ENCODE measurements around the gene HEMGN.

The HEMGN gene

DNA sequence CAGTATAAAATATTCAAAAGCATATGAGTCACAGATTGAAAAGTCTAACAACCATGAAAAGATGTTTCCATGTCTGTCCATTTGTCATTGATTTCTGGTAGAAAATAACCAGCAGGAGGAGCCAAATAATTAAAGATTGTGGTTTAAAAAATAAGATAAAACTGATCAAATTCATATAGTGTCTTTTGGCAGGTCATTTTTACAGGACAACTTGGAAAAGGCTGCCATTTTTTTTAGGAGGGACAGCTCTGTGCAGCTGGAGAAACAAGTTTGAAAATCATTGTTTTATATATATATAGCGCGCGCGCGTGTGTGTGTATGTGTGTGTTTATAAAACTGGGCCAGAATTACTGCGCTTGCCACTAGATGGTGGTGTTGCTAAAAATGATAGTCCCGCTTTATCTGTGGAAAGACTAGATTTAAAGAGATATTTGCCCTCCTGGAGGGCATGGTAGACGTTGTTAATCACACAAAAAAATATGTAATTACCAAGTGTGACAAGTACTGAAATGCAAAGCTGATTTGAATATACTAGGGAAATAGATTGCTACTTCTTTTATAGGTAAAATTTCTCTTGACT is 14.4 kb downstream of the HEMGN start:
- H3K4me1 Mint-ChIP-seq, result peaks cover 43% of the 10 kb centered on the region
- DNase-seq, result peak; percentile 71 to 76
- peak; percentile 36 for ATAC-seq
- no peaks in the 10 kb centered on the region for H3K9me3 Mint-ChIP-seq
- H3K27me3 Mint-ChIP-seq, result no peaks in the 10 kb centered on the region
- H3K27ac Mint-ChIP-seq, result peak overlapping the region; percentile 98 to 100
- H3K4me3 Mint-ChIP-seq, result peak overlapping the region; percentile 68 to 95

DNA sequence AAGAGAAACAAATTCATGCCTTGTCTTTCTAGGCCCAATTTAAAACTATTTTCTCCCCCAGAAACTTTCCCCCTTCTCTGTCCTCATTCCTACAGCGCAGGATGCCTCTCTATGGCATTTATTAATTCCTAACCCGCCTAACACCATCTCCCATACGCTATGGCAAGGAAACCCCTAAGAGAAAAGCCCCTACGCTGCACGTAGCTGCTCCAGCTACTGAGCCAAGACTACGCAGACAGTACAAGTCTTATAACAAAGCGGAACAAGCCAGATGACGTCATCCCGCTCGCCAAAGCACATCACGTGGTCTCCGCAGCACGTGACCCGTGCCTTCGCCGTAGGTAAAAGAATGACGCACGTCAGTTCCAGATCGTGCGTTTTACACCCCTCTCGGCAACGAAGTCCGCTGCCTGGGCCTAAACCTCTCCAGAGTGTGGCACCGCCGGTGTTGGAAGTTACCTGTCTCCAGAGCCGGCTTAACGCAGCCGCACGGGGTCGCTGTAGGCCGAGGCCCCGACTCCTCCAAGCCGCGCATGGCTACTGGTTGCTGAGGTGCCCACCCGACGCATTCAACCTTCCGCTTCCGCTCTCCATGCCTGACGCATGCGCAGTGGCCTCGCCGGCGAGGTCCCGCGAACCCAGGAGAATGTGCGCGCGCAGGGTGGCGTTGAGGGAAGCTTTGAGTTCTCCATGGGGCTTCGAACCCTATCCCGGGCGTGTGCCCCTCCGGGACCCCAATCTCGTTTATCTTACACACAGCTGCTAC is 15.8 kb downstream of the HEMGN start, which contains the start of gene TRMO:
Gene TRMO (minus strand): TSS at position 542 of the 766 bp plus-strand sequence. CDS start 7 bp downstream, at position 535.
- DNase-seq, result peak; percentile 98
- Mint-ChIP-seq H3K9me3 (no peaks in the 10 kb centered on the region), H3K4me3 (peak within 1 kb of the TSS; percentile 91 to 95), H3K27me3 (no peaks in the 10 kb centered on the region), H3K4me1 (peaks cover 47% of the 10 kb centered on the region), H3K27ac (peak within 1 kb of the TSS; percentile 98 to 100)
- peak; percentile 87 for ATAC-seq

DNA sequence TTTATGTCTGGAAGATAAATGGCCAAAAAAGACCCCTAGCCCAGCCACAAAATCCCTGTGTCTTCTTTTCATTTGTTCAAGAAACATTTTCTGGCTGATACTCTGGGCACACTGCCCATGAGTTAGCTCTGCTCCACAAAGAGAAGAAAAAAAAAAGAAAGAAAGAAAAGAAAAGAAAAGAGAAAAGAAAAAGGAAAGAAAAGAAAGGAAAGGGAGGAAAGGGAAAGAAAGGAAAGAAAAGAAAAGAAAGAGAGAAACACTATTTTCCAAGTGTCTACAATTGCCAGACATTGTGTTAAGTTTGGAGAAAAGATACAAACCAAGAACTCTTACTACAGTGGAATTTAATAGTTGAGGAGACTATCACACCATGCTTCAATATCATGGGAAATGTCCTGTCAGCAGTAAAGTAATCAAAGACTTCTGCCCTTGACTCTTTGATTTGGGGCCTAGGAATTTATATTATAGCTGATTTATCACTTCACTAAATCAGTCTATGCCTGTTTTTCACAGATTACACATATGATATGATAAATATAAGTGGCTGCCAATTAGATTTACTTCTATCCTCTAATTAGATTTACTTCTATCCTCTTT is 18.7 kb downstream of the HEMGN start:
- DNase-seq (no peak), ATAC-seq (no peak)
- Mint-ChIP-seq H3K27me3 (no peaks in the 10 kb centered on the region), H3K4me3 (peak overlapping the region; percentile 85 to 95), H3K9me3 (no peaks in the 10 kb centered on the region), H3K4me1 (peaks cover 58% of the 10 kb centered on the region), H3K27ac (peak overlapping the region; percentile 92 to 99)

DNA sequence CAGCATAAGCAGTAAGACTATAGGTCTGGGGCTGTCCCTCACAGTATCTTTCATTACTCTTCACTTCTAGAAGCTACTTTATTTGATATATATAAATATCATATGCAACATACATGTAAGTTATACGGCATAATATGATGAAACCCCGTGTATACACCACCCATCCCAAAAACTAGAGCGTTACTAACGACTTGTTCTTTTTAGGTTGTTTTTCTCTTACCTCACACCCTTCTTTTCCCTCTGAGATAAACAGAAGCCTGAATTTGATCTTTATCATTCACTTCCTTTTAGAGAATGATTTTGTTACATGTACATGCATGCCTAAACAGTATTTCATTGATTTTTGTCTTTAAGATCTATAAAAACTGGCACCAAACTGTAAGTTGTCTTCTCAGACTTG is 19.4 kb downstream of the HEMGN start:
- Mint-ChIP-seq H3K27ac (peak overlapping the region; percentile 92 to 99), H3K27me3 (no peaks in the 10 kb centered on the region), H3K4me1 (peaks cover 55% of the 10 kb centered on the region), H3K9me3 (no peaks in the 10 kb centered on the region), H3K4me3 (peak overlapping the region; percentile 85 to 95)
- ATAC-seq (no peak), DNase-seq (no peak)

DNA sequence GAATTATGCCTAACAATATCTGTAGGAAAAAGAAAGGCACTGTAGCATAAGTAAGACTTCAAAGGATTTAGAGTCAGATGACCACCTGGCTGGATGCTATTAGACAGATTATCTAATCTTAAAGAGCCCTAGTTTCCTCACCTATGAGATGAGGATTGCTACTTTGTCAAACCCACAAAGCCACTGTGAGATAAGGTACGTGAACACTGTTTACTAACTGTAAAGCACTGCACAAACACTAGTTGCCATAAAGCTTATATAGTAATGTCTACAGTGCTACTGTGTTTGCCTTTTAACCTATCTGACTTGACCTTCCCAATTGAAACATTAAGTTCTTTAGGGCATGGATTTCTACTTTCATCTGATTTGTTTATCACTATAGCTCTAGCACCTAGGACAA is 26.0 kb downstream of the HEMGN start:
- Mint-ChIP-seq H3K4me1 (peaks cover 42% of the 10 kb centered on the region), H3K9me3 (no peaks in the 10 kb centered on the region), H3K4me3 (no peak overlapping the region), H3K27me3 (no peaks in the 10 kb centered on the region), H3K27ac (no peak overlapping the region)
- ATAC-seq, result no peak
- no peak for DNase-seq

DNA sequence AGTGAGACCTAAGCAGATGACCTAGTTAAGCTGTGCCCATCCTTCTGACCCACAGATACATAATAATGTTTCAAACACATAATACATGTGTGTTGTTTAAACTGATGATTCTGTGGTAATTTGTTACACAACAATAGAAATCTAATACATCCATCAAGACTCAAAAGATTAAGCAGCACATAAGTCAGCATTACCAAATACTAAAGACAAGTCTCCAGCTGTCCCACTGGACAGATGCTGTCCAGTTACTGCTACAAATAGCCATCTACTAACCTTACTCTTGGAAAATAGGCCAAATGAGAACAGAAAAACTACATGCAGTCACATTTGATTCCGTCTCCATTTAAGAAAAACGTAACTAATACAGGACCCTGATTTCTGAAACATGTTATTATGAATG is 26.4 kb downstream of the HEMGN start:
- ATAC-seq (no peak), DNase-seq (no peak)
- Mint-ChIP-seq H3K9me3 (no peaks in the 10 kb centered on the region), H3K27me3 (no peaks in the 10 kb centered on the region), H3K27ac (no peak overlapping the region), H3K4me3 (no peak overlapping the region), H3K4me1 (peaks cover 42% of the 10 kb centered on the region)

DNA sequence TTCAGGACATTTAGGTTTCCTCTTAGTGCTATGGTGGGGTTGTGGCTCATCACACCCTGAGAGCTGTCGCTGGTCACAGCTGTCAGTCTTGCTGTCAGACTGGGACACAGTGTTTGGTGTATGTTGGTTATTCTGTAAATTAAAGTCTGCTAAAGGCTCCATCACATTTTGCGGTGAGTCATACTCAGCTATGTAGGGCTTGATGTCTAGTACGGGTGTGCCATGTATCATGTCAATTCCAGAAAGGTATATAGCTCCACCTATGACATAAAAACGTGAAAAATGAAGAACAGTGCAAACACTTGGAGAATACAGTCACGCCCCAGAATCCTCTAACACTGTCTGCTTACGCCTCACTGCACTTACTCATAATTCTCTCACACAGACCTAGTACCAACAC is 27.6 kb downstream of the HEMGN start:
- Mint-ChIP-seq H3K4me1 (peaks cover 53% of the 10 kb centered on the region), H3K27ac (no peak overlapping the region), H3K4me3 (no peak overlapping the region), H3K27me3 (no peaks in the 10 kb centered on the region), H3K9me3 (no peaks in the 10 kb centered on the region)
- DNase-seq (no peak), ATAC-seq (no peak)

DNA sequence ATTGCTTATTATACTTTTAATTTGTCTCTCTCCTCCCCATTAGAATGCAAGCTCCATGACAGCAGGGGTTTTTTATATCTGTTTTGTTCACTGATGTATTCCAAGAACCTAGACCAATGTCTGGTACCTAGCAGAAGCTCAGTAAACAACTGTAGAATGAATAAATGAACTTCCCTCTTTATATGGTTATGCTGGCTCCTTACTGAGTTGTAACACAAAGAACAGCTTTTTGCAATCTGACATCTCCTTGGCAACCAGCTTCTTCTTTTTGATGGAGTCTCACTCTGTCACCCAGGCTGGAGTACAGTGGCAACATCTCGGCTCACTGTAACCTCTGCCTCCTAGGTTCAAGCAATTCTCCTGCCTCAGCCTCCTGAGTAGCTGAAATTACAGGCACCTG is 29.3 kb downstream of the HEMGN start:
- Mint-ChIP-seq H3K27ac (no peak overlapping the region), H3K4me3 (no peak overlapping the region), H3K4me1 (peaks cover 58% of the 10 kb centered on the region), H3K27me3 (no peaks in the 10 kb centered on the region), H3K9me3 (no peaks in the 10 kb centered on the region)
- DNase-seq (no peak), ATAC-seq (no peak)

DNA sequence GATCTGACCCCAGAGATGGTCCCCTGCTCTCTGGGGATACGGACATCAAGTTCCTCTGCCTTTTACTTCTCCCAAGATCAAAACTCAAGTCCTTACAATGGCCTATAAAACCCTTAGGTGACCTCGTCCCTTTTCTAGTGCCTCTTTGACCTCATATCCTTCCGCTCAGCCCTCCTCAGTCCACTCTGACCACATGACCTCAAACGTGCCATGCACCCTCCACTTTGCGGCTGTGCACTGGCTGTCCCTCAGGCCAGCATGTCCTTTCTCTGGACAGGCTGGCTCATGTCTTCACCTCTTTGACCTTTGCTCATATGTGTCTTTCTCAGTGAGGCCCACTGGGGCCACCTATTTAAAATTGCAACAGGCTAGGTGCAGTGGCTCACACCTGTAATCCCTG is 30.3 kb downstream of the HEMGN start:
- ATAC-seq (no peak), DNase-seq (no peak)
- Mint-ChIP-seq H3K4me1 (peaks cover 69% of the 10 kb centered on the region), H3K9me3 (no peaks in the 10 kb centered on the region), H3K27me3 (no peaks in the 10 kb centered on the region), H3K27ac (peak overlapping the region; percentile 7 to 49), H3K4me3 (peak overlapping the region; percentile 6 to 7)

DNA sequence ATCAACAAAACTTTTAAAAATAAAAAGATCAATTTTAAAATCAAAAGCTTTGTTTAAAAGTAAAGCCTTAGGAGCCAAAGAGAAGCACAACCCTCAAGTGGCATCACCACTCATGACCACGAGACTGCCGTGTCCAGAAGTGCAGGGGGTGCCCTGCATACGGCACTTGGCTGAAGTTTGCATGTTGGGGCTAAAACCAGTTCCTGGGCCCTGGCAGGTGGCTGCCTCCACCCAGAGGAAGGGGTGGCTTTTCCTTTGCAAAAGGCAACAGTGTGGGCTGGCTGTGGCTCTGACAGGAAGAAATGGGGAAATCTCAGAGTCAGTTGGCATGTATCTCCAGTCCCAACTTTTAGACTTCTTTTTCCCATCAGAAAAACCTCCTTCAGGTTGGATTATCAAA is 30.9 kb downstream of the HEMGN start:
- Mint-ChIP-seq H3K4me3 (peak overlapping the region in 1 of 2 donors; percentile 78), H3K4me1 (peaks cover 73% of the 10 kb centered on the region), H3K27ac (peak overlapping the region; percentile 38 to 86), H3K27me3 (no peaks in the 10 kb centered on the region), H3K9me3 (no peaks in the 10 kb centered on the region)
- no peak for DNase-seq
- ATAC-seq, result no peak

DNA sequence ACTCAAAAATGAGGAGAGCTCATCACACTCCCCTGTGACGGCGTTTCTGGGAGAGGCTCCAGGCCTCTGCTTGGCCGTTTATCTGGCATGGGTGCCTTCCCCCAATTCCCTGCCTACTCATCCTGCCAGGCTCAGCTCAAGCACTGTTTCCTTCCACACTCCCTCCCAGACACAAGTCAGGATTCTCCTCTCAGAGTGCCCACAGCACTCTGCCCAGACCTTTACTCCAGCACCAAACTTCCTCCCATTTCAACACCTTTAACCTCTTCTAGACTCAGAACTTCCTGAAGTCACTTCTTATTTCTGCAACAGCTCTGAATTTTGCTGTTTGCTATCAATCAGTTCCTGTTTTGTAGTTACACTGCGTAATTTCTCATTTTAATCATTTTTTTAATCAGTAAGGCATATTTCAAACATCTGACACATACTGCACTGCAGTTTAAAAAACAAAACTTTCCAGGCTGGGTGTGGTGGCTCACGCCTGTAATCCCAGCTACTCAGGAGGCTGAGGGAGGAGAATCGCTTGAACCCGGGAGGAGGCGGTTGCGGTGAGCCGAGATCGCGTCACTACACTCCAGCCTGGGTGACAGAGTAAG is 31.6 kb downstream of the HEMGN start:
- Mint-ChIP-seq H3K4me1 (peaks cover 80% of the 10 kb centered on the region), H3K4me3 (peak overlapping the region; percentile 74 to 78), H3K27ac (peak overlapping the region; percentile 86 to 90), H3K27me3 (no peaks in the 10 kb centered on the region), H3K9me3 (no peaks in the 10 kb centered on the region)
- DNase-seq (no peak), ATAC-seq (no peak)

DNA sequence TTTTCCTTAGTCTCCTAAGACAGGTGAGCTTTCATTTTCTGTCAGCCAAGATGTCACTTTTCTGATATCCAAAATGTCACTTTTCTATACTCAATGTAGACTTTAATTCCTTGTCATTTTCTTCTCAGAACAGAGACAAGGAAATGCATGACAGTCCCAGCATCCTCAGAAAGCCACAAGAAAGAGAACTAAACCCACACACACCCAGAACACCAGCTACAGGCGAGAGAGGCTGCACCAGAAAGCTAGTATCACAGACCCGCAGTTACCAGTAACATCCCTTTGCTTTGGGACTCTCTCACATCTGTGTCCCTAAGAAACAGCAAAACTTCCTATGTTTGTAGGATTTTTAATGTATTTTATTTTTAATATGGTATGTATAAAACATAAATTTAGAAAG is 32.7 kb downstream of the HEMGN start:
- peak; percentile 72 for ATAC-seq
- H3K27ac Mint-ChIP-seq, result peak overlapping the region; percentile 85 to 90

DNA sequence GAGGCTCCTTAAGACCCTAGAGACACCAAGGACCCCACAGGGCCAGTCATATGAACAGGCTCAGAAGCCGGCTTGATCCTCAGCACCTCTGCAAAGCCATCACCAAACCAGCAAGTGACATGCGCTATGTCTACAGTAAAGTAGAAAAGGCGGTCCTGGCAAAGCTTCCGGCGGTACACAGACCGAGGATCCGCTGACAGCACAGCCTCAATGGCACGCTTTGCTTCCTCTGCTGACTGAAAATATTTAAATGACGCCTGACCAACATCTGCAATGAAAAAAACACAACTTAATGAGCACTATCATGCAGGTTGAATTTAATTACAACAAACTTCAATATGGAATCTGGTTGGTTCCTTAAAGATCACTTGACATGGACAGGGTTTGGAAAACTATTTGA is 33.2 kb downstream of the HEMGN start:
- Mint-ChIP-seq H3K9me3 (no peaks in the 10 kb centered on the region), H3K4me1 (peaks cover 84% of the 10 kb centered on the region), H3K27ac (peak overlapping the region; percentile 85 to 90), H3K27me3 (no peaks in the 10 kb centered on the region), H3K4me3 (peak overlapping the region; percentile 65 to 83)
- DNase-seq (peak; percentile 36 to 58), ATAC-seq (peak; percentile 91)

More for the DNA sequence above, 32.7 kb downstream of the HEMGN start:
- DNase-seq, result no peak
- Mint-ChIP-seq H3K27me3 (no peaks in the 10 kb centered on the region), H3K9me3 (no peaks in the 10 kb centered on the region), H3K4me1 (peaks cover 85% of the 10 kb centered on the region), H3K4me3 (peak overlapping the region; percentile 65 to 83)

DNA sequence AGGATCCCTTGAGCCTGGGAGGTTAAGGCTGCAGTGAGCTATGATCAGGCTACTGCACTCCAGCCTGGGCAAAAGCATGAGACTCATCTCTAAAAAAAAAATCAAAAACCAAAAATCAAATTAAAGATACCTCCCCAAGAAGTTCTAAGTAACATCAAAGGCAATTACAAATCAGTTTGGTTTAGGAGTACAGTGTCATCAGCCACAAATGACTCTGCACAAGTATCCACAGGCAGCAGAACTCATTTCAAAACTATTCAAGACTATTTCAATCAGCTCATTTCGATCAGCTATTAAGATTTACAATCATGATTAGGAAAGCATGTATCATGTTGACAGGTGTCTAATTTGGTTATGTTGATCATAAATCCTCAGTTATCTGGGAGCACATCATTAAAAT is 34.8 kb downstream of the HEMGN start:
- no peak for DNase-seq
- H3K27me3 Mint-ChIP-seq, result no peaks in the 10 kb centered on the region
- ATAC-seq, result peak; percentile 52
- peaks cover 75% of the 10 kb centered on the region for H3K4me1 Mint-ChIP-seq
- no peaks in the 10 kb centered on the region for H3K9me3 Mint-ChIP-seq
- no peak overlapping the region for H3K4me3 Mint-ChIP-seq
- no peak overlapping the region for H3K27ac Mint-ChIP-seq

DNA sequence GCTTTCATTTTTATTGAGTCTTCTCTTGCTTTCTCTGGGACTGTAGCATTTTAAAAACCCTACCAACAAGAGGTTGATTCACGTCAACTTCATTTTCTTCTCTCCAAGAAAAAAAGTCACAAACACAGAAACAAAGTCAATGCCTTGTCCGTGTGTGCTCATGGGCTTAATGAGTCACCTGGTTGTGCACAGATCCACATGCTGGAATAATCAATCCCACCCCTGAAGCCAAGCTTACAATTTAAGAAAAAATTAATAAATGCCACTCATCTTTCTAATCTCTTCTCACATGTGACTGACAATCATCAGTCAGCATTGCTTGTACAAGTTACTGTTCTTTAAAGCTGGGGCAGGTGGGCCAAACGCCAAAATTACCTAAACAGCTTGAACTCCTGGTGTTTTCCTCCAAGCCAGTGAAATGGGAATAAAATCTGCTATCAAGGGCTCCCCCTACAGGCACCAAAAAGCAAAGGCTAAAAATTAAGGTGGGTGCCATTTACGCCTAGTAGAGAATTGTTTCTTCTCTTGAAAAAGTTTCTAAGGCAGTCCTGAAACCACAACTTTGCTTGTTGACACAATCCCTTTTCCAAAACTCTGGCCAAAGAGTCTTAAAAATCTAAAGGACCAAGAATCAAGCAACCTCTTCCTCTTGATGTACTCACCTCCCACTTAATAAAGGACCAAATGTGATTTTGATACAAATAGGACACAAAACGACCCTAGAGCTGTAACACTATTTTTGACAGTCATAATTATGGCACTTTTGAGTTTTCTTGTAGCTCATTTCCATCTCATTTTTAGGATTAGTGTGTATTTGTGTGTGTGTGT is 37.0 kb downstream of the HEMGN start:
- no peak overlapping the region for H3K4me3 Mint-ChIP-seq
- H3K27ac Mint-ChIP-seq, result no peak overlapping the region
- ATAC-seq, result no peak
- no peaks in the 10 kb centered on the region for H3K9me3 Mint-ChIP-seq
- no peaks in the 10 kb centered on the region for H3K27me3 Mint-ChIP-seq
- peaks cover 57% of the 10 kb centered on the region for H3K4me1 Mint-ChIP-seq
- DNase-seq, result no peak
